Lung (tissue), 12 donors: ENCODE measurements around the gene ST6GALNAC2. TPM values are rescaled to one million over a fixed set of nuclear protein-coding genes. Genes with fewer than 3 reads are reported as not detected.

ENCODE experiments used
- ATAC-seq: fragments of 200-7000 bp; cut with Tn5 transposase; one replicate; pipeline ENCODE4 v1.9.1; 2020; ENCODE audit warnings: moderate number of reproducible peaks; ENCODE audit not compliant: insufficient read depth, low FRiP score
- DNase-seq, 3 donors: peaks; one replicate each; pipeline ENCODE4 v3.0.0-alpha.2; 2013 to 2017
- H3K27ac ChIP-seq, 2 donors: one replicate each; pipeline ENCODE4 v1.5.1; 2013; ENCODE audit warnings: mild to moderate bottlenecking in 2 of 2, moderate library complexity in 2 of 2, control low read depth in 1 of 2, inconsistent platforms in 1 of 2, low read depth in 1 of 2, low read length in 1 of 2
- H3K27me3 ChIP-seq, 3 donors: one replicate each; pipeline ENCODE4 v1.5.1; 2013; ENCODE audit warnings: low read length in 2 of 3; ENCODE audit not compliant: control insufficient read depth in 3 of 3, insufficient read depth in 3 of 3
- H3K36me3 ChIP-seq, 4 donors: one replicate each; pipeline ENCODE4 v1.5.1; 2013; ENCODE audit warnings: low read length in 4 of 4, mild to moderate bottlenecking in 1 of 4, moderate library complexity in 1 of 4; ENCODE audit not compliant: control insufficient read depth in 4 of 4, insufficient read depth in 4 of 4
- H3K4me1 ChIP-seq, 5 donors: one replicate each; pipeline ENCODE4 v1.5.1; 2013; ENCODE audit warnings: low read length in 5 of 5, mild to moderate bottlenecking in 2 of 5, moderate library complexity in 1 of 5; ENCODE audit not compliant: control insufficient read depth in 5 of 5, insufficient read depth in 5 of 5
- H3K4me3 ChIP-seq: one replicate; pipeline ENCODE4 v1.5.1; 2013; ENCODE audit warnings: mild to moderate bottlenecking, control low read depth, moderate library complexity
- H3K9ac ChIP-seq, 2 donors: one replicate each; pipeline ENCODE4 v1.5.1; 2013; ENCODE audit warnings: low read length in 2 of 2, control low read depth in 1 of 2; ENCODE audit not compliant: insufficient read depth in 1 of 2
- H3K9me3 ChIP-seq, 4 donors: one replicate each; pipeline ENCODE4 v1.5.1; 2013; ENCODE audit warnings: low read length in 3 of 4, mild to moderate bottlenecking in 1 of 4, moderate library complexity in 1 of 4; ENCODE audit not compliant: control insufficient read depth in 4 of 4, insufficient read depth in 3 of 4
- CTCF ChIP-seq: IDR thresholded peaks from 2 replicates; pipeline ENCODE4 v1.5.1; 2012; ENCODE audit warnings: mild to moderate bottlenecking; ENCODE audit errors: control extremely low read depth, extremely low read depth
- WGBS, 2 donors: extraction: QIAGEN DNeasy Blood & Tissue Kit; methylation state at CpG; one replicate each; pipeline ENCODE4 v1.1.7; 2013; 5-methylcytosine and 5-hydroxymethylcytosine counted together
- polyA plus RNA-seq, 2 donors: library from polyadenylated mRNA; stranded (reverse); fragments of 200-250 nt; gene quantifications; one replicate each; pipeline ENCODE4 v1.2.1, GENCODE V29; 2013
- total RNA-seq, 2 donors: library from RNA; depleted of rRNA in 1 of 2; stranded (reverse); fragments of >200 nt in 1 of 2; gene quantifications; one replicate each; pipeline ENCODE4 v1.2.1, GENCODE V29; 2014 to 2021
- donor health status: control.
- donor health status: control.
- donor health status: Bipolar disorder and iron deficiency.
- donor health status: healthy.
- donor health status: DM: yes; HTN: yes; CAD: no.

ST6GALNAC2 gene
- total and polyA plus RNA-seq, 4 donors: 12.1 to 38.0 (median 18.1) TPM

- WGBS, 2 donors: 49 to 56% methylated on average over 12 of the region's 12 CpGs
- no peak for TF ChIP-seq CTCF
- Histone ChIP-seq H3K27me3 (peaks cover 0 to 2% (median 0%) of the 10 kb centered on the region in 3 donors), H3K36me3 (no peaks in the 10 kb centered on the region), H3K4me1 (peaks cover 0 to 9% (median 0%) of the 10 kb centered on the region in 5 donors), H3K4me3 (no peak overlapping the region), H3K9me3 (peaks cover 0 to 3% (median 0%) of the 10 kb centered on the region in 4 donors), H3K9ac (no peak overlapping the region), H3K27ac (peak overlapping the region in 1 of 2 donors; percentile 72)
- ATAC-seq: peak; percentile 70
- no peak for DNase-seq
Measured at GRCh38 chr17:76597156-76598003, 11.7 kb upstream of the ST6GALNAC2 start.

- ATAC-seq: no peak
- no peak for TF ChIP-seq CTCF
- no peak overlapping the region for H3K27ac ChIP-seq
- peaks cover 0 to 2% (median 0%) of the 10 kb centered on the region in 5 donors for H3K4me1 ChIP-seq
- H3K4me3 ChIP-seq: no peak overlapping the region
- peaks cover 0 to 2% (median 0%) of the 10 kb centered on the region in 3 donors for H3K27me3 ChIP-seq
- no peak for DNase-seq
- 72 to 86% methylated on average over 3 of the region's 3 CpGs for WGBS, 2 donors
- H3K9ac ChIP-seq: no peak overlapping the region
- no peaks in the 10 kb centered on the region for H3K36me3 ChIP-seq
- peaks cover 0 to 3% (median 0%) of the 10 kb centered on the region in 4 donors for H3K9me3 ChIP-seq
Measured at GRCh38 chr17:76594690-76595089, 9.0 kb upstream of the ST6GALNAC2 start.

GRCh38 chr17:76593959-76594358 lies 8.3 kb upstream of the ST6GALNAC2 start:
- Histone ChIP-seq H3K4me3 (no peak overlapping the region), H3K9me3 (peaks cover 0 to 3% (median 0%) of the 10 kb centered on the region in 4 donors), H3K4me1 (peaks cover 0 to 2% (median 0%) of the 10 kb centered on the region in 5 donors), H3K27ac (no peak overlapping the region), H3K36me3 (no peaks in the 10 kb centered on the region), H3K9ac (no peak overlapping the region), H3K27me3 (peaks cover 0 to 2% (median 0%) of the 10 kb centered on the region in 3 donors)
- DNase-seq (no peak), ATAC-seq (no peak)
- WGBS, 2 donors: 88 to 89% methylated on average over 4 of the region's 4 CpGs
- TF ChIP-seq CTCF: no peak
